GM12875 (cell line): ENCODE results near the gene LCN1.

Experiments
- H3K4me3 ChIP-seq: one replicate; pipeline ENCODE4 v1.5.1; 2011; ENCODE audit warnings: low read depth, low read length, control low read depth
- TF ChIP-seq, protein P1 (sequence below): IDR thresholded peaks from 2 replicates; pipeline ENCODE4 v1.5.1; 2011; ENCODE audit warnings: low read depth, mild to moderate bottlenecking, control low read depth, inconsistent platforms, low read length, moderate library complexity, borderline replicate concordance; ENCODE audit not compliant: insufficient read depth

LCN1 gene

GRCh38 chr9:135489188-135489906 is 31.9 kb upstream of the LCN1 start:
- no peak overlapping the region for H3K4me3 ChIP-seq
- TF ChIP-seq, protein P1, sequence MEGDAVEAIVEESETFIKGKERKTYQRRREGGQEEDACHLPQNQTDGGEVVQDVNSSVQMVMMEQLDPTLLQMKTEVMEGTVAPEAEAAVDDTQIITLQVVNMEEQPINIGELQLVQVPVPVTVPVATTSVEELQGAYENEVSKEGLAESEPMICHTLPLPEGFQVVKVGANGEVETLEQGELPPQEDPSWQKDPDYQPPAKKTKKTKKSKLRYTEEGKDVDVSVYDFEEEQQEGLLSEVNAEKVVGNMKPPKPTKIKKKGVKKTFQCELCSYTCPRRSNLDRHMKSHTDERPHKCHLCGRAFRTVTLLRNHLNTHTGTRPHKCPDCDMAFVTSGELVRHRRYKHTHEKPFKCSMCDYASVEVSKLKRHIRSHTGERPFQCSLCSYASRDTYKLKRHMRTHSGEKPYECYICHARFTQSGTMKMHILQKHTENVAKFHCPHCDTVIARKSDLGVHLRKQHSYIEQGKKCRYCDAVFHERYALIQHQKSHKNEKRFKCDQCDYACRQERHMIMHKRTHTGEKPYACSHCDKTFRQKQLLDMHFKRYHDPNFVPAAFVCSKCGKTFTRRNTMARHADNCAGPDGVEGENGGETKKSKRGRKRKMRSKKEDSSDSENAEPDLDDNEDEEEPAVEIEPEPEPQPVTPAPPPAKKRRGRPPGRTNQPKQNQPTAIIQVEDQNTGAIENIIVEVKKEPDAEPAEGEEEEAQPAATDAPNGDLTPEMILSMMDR = no peak

DNA sequence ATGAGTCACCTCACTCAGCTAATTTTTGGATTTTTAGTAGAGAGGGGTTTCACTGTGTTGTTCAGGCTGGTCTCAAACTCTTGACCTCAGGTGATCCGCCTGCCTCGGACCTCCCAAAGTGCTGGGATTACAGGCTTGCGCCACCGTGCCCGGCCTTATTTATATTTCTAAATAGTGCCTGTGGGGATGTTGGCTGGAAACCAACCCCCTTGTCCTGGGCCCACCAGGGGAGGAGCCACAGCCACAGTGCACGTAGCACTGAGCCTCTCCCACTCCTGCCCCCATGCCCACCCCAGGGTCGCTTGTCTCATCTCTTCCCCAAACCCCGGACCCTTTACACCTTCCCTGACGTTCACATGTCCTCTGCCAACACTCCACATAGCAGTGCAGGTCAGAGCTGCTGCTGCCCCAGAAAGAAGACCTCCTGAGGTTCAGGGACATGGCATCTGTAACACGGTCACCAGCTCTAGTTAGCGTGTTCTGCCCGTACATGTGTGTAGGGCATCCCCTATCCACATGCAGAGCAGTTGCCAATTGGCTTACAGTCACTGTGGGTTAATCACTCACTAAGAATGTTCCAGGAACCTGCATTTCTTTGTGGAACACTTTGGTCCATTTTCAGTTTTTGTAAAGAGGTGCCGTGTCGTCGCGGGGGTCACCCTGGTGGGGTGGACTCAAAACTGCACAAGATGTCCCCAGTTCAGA is 30.9 kb upstream of the LCN1 start:
- TF ChIP-seq, protein P1 = no peak
- H3K4me3 ChIP-seq = no peak overlapping the region

DNA sequence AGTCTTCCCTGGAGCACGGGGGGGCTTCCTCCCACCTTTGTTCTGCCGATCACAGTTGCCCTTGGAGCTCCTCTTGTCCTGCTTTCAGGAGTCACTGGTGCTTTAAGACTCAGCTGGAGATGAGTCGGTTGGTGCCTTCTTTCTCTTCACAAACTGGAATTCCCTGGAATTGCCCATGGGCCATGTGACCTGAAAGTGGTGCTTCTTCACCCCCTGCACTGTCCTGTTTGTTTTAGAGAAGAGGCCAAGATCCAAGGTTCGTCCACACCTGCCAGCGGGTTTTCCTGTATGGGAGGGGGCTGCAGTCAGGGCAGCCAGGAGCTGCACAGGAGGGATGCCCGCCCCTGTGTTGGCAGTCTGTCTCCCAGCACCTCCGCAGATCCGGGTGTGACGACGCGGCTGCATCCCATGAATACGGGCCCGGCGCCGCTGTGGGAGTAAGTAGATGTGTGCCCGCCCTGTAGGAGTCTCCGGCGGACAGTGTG is 30.2 kb upstream of the LCN1 start:
- no peak overlapping the region for H3K4me3 ChIP-seq

GRCh38 chr9:135491764-135492163 is 29.5 kb upstream of the LCN1 start:
- TF ChIP-seq, protein P1 = no peak
- no peak overlapping the region for H3K4me3 ChIP-seq

More for the DNA sequence above, 30.2 kb upstream of the LCN1 start:
- TF ChIP-seq, protein P1 = no peak

DNA sequence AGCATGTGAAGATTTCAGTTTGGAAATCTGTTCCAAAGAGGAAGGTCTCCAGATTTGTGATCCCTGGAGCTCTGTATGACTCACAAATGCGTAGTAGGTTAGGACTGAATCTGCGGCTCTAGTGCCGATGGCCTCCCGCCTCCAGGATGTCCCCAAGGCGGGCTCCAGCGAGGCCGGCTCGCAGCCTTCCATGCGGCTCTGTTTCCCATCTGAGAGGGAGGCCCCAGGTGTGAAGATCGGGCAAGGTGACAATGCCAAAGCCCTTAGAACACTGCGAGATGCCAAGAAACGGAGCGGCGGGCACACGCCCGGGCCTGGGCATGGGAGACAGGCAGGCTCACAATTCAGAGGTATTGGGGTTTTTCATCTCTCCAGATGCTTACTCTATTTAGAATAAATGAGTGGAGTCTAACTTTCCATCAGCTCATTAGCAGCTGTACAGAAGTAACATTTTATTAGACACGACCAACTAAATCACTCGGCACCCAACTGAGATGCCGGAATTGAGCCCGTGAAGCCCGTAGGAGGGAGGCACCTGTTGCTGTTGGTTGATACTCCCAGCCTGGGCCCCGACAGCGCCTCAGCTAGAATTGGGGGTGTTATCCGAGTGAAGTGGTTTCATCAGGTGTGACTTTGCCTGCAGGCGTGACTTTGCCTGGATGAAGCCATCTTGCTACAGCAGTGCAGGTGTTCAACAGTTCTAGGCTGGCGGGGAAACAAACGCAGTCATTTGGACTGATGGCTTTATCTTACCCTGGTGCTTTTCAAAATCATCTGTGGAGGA is 28.2 kb upstream of the LCN1 start:
- TF ChIP-seq, protein P1 = no peak
- H3K4me3 ChIP-seq = no peak overlapping the region

GRCh38 chr9:135494791-135495559 is 26.3 kb upstream of the LCN1 start:
- TF ChIP-seq, protein P1 = no peak

More at GRCh38 chr9:135494791-135495559, 26.3 kb upstream of the LCN1 start:
- H3K4me3 ChIP-seq = no peak overlapping the region
